GM18909 (cell line): Measurements from ENCODE around the gene ADCK2.
A peak's percentile ranks its signal among the peaks of the same experiment; 100 is the strongest.
"Not testable (repeated sequence)": the region's sequence is repeated elsewhere in the genome, so short reads cannot be mapped to it uniquely, and the experiment has no call there.

Experiments used
- ATAC-seq: cut with Tn5 transposase; IDR thresholded peaks from one replicate; pipeline ENCODE4 v1.9.1; 2021; ENCODE audit warnings: mild to moderate bottlenecking; ENCODE audit not compliant: unreplicated experiment, poor library complexity

ADCK2 gene

DNA sequence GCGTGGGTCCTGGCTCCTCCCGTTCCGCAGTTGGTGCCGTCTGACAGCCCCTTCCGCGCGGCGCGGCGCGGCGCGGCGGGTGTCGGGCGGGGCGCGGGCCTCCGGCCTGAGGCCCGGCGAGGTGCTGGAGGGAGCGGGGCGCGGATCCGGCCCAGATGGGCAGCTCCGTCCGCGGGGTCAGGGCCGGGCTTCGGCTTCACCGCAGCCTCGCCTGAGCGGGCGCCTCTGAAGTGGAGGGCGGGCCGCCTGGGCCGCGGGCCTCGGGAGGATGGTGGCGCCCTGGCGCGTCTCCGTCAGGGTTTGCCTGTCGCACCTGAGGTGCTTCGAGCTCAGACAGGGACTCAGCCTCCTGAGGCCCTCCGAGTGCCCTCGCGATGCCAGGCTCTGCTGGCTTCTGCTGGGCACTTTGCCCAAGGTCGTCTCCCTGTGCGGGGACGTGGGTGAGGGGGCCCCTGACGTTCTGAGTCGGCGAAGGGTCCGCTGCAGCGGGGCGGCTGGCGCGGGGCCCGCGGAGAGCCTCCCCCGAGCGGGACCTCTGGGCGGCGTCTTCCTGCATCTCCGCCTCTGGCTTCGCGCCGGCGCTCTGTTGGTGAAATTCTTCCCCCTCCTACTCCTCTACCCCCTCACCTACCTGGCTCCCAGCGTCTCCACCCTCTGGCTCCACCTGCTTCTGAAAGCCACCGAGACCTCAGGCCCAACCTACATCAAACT is 473 bp downstream of the ADCK2 start:
- ATAC-seq = peak; percentile 46

DNA sequence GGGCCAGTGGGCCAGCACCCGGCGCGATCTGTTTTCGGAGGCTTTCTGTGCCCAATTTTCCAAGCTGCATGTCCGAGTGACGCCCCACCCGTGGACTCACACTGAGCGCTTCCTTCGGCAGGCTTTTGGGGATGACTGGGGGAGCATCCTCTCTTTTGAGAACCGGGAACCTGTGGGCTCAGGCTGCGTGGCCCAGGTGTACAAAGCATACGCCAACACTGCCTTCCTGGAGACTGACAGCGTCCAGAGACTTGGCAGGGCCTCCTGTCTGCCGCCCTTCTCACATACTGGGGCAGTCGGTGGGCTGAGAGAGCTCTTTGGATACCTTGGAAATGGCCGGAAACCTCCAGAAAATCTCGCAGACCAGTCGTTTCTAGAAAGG is 1.0 kb downstream of the ADCK2 start:
- ATAC-seq = no peak

DNA sequence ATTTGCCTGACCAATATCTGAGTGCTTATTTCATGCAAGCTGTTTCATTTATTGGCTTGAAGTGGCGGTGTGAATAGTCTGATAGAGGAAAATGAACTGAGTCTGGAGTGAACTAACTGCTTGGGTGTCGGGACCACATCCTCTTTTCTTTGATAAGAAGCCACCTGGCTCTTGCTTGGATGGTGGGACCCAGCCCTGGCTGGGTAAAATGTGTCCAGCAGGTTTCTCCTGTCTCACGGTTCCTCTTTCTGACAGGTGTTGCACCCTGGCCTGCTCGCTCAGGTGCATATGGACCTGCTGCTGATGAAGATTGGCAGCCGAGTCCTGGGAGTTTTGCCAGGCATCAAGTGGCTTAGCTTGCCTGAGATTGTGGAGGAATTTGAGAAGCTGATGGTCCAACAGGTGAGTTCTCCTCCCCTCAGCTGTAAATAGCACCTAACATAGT is 1.6 kb downstream of the ADCK2 start:
- no peak for ATAC-seq

DNA sequence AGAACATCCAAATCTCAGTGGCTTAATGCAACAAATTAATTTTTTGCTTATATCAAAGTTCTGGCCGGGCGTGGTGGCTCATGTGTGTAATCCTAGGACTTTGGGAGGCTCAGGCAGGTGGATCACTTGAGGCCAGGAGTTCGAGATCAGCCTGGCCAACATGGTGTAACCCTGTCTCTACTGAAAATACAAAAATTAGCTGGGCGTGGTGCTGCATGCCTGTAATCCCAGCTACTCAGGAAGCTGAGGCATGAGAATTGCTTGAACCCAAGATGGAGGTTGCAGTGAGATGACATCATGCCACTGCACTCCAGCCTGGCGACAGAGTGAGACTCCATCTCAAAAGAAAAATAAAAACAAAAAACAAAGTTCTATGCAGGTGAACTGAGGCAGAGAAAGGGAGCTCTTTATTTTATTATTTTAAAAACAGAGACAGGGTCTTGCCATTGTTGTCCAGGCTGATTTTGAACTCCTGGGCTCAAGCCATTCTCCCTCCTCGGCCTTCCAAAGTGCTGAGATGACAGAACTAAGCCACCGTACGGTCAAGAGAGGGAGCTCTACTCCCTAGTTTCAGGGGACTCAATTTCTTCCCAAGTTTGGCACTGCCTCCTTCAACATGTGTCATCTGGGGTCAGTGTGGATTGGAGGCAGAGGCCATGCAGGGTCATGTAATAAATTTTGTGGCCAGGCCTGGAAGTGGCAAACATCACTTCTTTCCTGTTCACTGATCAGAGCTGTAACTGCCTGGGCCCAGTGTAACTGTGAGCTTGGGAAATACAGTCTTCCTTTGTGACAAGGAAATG is 2.4 kb downstream of the ADCK2 start:
- ATAC-seq = no peak

DNA sequence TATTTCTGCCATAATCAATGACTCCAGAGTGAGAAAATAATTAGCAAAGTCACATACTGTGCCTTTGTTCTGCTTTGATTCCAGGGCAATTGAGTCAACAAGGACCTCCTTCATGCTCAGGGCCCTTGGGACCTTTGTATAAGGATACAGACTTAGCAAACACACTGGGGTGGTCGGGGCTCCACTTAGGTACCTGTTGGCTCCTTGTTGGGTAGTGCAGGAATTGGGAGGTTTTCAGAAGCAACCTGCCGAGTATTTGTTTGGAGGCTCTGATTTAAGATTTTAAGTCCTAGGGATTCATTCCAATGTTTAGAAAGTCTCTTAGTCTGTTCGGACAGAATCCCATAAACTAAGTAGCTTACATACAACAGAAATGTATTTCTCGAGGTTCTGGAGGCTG is 3.0 kb downstream of the ADCK2 start:
- ATAC-seq = no peak

DNA sequence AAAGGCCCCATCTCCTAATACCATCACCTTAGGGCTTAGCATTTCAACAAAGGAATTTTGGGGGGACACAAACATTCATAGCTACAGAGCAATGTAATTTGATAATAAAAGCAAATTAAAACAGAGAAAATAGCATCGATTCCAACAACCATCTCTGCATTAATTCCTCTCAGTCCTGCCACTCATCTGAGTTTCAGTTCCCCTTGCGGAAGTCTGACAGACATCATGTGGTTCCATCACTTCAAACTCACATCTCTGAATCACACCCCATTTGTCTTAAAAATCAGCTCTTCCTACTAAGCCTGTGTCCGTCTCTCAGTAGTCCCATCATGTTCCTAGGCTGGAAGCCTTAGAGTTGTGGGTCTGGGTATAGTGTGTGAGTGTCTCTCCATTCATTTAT is 3.6 kb downstream of the ADCK2 start:
- ATAC-seq = peak; percentile 52

DNA sequence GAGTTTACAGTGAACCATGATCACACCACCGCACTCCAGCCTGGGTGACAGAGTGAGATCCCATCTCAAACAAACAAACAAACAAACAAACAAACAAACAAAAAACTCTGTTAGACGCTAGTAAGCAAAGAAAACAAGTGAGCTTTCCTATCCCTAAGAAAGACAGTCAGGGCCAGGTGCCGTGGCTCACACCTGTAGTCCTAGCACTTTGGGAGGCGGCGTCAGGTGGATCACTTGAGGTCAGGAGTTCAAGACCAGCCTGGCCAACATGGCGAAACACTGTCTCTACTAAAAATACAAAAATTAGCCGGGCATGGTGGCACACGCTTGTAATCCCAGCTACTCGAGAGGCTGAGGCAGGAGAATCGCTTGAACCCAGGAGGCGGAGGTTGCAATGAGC is 4.2 kb downstream of the ADCK2 start:
- not testable (repeated sequence) for ATAC-seq

DNA sequence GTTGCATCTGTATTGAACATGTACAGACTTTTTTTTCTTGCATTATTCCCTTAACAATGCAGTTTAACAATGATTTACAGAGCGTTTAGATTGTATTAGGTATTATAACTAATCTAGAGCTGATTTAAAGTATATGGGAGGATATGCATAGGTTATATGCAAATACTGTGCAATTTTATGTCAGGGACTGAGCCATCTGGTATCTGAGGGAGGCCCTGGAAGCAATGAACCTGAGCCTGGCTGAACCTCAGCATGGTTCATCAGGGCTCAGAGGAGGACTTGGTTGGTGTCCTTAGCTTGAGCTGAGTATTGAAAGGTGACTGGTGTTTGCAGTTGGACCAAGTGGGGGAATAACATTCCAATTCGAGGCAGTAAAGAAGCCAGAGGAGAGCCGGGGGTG is 4.8 kb downstream of the ADCK2 start:
- no peak for ATAC-seq

DNA sequence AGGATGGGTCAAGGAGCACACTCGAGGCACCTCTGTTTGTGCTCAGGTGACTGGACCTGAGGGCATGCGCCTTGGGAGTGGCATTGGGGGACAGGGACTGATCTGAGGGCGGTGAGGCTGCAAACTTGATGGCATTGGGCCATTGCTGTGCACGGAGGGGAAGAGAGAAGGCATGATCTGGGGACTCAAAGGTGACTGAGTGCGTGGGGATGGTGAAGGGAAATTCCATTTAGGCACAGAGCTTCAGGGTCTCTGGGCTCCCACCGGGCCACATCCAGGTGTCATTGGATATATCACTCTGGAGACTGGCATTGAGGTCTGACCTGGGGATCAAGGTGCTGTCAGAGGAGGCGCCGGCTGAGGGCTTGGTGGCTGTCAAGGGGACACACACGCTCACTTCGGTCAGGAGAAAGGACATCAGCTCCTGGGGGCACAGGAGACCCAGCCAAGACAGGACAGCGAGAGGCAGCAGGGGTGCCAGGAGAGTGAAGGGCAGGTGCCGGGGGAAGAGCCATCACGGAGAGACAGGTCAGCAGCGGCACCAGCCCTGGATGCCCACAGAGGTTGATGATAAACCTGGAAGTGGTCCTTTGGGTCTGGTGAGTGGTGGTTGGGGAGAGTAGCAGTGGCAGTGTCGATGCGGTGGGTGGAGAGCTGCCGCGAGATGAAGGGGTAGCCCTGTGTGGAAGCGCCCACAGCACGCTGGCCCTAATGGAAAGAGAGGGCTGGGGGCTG is 5.5 kb downstream of the ADCK2 start:
- ATAC-seq = no peak

DNA sequence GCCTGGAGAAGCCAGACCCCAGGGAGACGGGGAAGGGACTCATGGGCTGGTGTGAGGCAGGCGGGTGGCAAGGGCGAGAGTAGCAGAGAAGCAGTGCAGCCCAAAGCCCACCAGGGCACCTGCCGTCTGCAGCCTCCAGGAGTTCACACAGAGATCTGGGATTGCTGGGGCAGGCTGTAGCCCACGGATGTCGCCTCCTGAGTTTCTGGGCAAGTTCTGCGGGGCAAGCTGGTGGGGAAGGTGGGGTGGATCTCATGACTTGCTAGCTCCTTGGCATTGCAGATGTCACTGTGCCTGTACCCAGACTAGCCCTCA is 6.0 kb downstream of the ADCK2 start:
- ATAC-seq = no peak

DNA sequence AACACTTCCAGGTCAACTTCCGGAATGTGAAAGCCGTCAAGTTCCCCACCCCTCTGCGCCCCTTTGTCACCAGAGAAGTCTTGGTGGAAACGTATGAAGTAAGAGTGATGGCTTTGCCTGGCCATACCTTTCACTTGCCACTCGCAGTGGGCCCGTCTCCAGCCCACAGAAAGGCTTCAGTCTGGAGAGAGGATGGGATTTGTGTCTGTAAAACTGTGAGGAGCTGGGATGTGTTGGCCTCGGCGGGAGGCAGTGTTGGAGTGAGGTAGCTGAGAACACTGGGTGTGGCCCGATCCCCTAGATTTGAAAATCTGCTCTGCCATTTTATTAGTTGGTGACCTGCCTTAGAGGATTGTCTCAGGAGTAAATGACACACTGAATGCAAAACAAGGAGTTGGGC is 6.4 kb downstream of the ADCK2 start:
- ATAC-seq = no peak

DNA sequence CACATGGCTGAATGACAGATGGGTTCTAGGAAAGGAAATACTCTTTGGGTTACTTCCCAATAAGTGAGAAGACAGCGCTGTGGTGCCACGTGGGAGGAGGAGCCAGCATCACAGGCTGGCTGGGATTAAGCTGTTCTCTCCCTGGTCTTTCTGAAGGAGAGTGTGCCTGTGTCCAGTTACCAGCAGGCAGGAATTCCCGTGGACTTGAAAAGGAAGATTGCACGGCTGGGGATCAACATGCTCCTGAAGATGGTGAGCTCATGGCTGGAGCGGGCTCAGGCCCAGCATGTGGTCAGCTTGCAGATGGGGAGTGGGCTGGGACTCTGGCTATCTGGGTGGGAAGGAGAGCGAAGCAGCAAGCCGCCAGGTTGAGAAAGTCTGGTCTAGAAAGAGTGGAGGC is 8.1 kb downstream of the ADCK2 start:
- ATAC-seq = no peak

DNA sequence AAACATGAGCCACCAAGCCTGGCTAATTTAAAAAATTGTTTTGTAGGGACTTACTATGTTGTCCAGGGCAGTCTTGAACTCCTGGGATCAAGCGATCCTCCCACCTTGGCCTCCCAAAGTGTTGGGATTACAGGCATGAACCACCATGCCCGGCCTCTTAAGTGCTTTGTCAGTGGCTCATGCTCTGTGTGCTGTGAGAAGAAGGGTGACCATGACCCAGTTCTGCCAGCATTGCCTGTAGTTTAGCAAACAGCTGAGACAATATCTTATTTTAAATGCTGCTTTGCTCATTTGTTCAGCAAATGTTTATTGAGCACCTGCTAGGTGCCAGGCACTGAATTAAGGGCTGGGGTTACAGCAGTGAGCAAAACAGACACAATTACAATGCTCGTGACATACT is 9.0 kb downstream of the ADCK2 start:
- no peak for ATAC-seq

DNA sequence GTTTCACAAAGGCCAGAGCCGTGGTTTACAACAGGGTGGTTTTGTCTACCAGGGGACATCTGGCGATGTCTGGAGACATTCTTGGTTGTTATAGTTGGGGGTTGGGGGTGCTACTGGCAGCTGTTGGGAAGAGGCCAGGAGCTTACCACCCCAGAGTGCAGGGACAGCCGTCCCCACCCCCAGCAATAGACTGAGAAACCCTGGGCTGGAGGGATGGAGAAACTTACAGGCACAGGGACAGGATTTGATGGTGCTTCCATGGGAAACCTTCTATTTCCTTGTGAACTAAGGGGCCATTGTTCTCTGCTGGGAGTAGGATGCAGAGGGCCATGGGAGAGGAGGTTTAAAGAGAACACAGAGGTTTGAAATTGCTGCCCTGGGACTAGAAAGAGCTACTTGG is 10.9 kb downstream of the ADCK2 start:
- ATAC-seq = no peak

DNA sequence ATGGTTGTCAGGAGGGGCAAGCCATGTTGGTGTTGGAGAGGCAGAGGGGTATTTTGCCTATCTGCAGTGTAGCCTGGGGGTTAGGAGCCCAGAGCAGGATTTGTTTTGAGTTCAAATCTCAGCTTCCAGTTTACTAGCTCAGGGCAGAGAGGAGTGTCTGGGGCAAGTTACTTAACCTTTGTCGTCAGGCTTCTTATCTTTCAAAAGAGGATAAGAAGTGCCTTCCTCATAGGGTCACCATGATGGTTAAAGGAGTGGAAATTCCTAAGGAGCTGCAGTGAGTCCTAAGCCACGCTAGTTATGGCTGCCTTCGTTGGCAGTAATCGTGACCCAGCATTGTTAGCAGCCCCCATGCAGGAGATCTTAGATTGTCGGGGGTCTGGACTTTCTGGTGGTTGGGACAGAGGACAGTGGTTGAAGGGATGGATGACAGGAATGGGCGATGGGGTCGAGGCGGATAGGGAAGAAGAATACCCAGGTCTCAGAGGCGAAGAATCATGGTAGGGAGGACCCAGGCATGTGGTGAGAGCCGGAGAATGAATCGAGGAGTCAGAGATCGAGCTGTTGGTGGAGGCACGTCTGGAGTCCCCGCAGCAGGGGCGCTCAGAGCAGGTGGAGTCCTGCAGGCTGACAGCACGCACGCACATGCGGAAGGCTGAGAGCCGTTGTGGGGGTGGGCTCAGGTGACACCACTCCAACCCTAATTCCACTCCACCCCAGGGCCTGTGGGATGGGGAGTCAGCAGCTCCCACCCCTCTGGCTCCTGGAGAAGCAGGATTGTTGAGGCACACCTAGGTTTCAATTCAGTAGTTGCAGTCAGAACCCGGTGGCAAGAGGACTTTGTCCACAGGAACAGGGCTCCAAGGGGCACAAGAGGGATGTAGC is 11.6 kb downstream of the ADCK2 start:
- no peak for ATAC-seq

DNA sequence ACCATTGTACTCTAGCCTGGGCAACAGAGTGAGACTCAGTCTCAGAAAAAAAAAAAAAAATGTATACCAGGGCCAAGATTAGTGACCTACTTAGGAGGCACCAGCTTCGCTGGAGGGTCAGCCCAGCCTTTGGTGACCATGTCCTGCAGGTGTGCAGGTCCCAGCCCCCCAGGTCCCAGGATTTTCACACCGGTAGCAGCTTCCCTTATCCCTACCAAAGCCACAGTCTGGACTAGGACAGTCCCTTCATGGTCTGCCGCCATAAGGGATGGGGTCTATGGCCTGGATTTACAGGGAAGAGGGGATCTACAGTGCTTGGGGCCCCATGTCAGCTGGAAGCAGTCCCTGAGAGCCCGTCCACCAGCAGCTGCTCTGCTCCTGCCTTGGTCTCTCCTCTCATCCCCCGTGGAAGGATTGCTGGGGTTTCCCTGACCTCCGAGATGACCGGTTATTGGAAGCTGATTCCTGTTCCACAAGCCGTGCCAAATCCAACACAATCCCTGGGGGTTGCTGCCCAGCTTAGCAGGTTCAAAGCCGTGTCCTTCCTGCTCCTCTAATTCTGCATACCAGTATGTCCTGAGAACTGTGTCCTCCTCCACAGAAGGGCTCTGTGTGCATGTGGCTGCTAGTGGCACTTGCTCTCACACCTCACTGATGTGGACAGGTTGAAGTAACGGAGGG is 12.8 kb downstream of the ADCK2 start:
- no peak for ATAC-seq

DNA sequence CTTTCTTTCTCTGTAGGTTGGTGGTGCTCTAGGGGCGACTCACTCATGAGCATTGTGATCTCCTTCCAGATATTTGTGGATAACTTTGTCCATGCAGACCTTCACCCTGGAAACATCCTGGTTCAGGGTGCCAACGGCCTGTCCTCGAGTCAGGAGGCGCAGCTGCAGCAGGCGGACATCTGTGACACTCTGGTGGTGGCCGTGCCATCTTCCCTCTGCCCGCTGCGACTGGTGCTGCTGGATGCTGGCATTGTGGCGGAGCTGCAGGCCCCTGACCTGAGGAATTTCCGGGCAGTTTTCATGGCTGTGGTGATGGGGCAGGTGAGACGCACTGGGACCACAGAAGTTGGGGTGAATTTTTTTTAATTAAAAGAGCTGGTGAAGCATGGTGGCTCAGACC is 14.2 kb downstream of the ADCK2 start:
- no peak for ATAC-seq

DNA sequence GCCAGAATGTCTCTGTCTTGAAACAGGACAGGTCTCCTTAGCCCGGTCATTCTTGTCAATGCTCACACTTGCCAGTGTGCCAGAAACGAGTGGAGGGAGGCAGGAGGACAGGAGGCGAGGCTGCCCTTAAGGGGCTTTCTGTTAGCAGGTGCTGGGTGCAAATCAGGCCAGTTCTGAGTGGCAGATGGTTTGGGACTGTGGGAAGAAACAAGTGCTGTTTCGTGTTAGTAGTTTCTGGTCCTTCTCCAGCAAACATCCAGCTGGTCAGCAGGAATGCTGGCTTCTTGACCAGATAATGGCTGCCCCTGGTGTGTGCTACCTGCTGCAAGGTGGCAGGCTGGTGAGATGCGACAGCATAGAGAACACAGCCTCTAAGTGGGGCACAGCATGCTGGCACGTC is 15.6 kb downstream of the ADCK2 start:
- ATAC-seq = no peak

DNA sequence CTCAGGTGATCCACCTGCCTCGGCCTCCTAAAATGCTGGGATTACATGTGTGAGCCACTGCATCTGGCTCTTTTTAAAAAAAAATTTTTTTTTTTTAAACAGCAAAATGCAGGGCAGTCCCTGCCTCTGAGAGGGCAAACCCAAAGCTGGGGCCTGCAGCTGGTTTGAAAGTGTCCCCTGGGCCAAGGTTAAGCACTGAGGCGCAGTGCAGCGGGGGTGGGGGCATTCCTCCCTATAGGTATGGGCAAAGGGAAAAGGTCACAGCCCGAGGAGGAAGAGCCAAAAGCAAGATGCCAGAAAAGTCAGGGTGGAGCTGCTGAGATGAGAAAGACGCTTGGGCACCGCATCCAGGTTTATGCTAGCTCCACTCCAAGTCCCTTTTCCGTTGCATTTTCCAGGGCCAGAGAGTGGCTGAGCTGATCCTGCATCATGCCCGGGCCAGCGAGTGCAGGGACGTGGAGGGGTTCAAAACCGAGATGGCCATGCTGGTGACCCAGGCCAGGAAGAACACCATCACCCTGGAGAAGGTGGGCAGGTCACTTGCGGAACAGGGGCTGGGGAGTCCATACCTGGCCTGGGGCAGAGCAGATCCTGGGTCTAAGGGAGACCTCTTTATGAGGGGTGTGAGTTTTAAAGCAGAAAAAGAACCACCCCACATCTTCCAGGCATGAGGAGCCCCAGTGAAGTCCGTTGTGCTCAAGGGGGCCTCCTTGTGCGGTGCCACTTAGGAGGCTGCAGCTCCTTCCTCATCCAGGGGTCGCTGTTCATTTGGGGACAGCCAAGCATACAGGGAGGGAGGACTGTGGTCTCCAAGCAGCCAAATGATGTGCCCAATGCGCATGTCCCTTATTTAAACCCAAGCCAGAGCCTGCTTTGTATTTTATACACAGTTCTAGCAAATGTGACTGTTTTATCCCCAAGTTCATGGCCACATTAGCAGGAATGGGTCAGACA is 16.7 kb downstream of the ADCK2 start:
- ATAC-seq = no peak
